SU-DHL-6 (cell line): Measurements from ENCODE around the gene MESD.

ENCODE experiments used
- H2AFZ ChIP-seq: fragments of 200-600 bp; sonication (generic); 2 replicates; pipeline ENCODE4 v1.6.1; 2014; ENCODE audit warnings: low read depth, mild to moderate bottlenecking, moderate library complexity, mixed read lengths, antibody characterized with exemption, low read length; ENCODE audit not compliant: severe bottlenecking
- H3F3A ChIP-seq: fragments of 200-600 bp; shearing (Covaris generic); 2 replicates; pipeline ENCODE4 v1.6.0; 2016; ENCODE audit warnings: antibody characterized with exemption, mild to moderate bottlenecking; ENCODE audit not compliant: insufficient read depth
- H3K27ac ChIP-seq: fragments of 200-600 bp; sonication (generic); 2 replicates; pipeline ENCODE4 v1.5.1; 2016; ENCODE audit warnings: low read depth, mild to moderate bottlenecking, low read length, moderate library complexity, mixed read lengths
- H3K27me3 ChIP-seq: fragments of 200-600 bp; sonication (generic), shearing (Covaris generic); 2 replicates; pipeline ENCODE4 v1.6.0; 2014; ENCODE audit warnings: mild to moderate bottlenecking, low read length
- H3K36me3 ChIP-seq: fragments of 200-600 bp; sonication (generic); 2 replicates; pipeline ENCODE4 v1.6.1; 2014; ENCODE audit warnings: mild to moderate bottlenecking, low read length, mixed read lengths
- H3K4me2 ChIP-seq: fragments of 300-600, 200-600 bp; shearing (Covaris generic), sonication (generic); 2 replicates; pipeline ENCODE4 v1.6.0; 2014; ENCODE audit warnings: low read length, low read depth, mild to moderate bottlenecking; ENCODE audit not compliant: poor library complexity, severe bottlenecking
- H3K4me3 ChIP-seq: fragments of 200-600 bp; sonication (generic); 2 replicates; pipeline ENCODE4 v1.5.1; 2014; ENCODE audit warnings: antibody characterized with exemption, low read length, mild to moderate bottlenecking, mixed read lengths; ENCODE audit not compliant: insufficient read depth, poor library complexity, severe bottlenecking
- H3K79me2 ChIP-seq: fragments of 200-600 bp; sonication (generic); 2 replicates; pipeline ENCODE4 v1.6.1; 2014; ENCODE audit warnings: mild to moderate bottlenecking, low read length, moderate library complexity; ENCODE audit not compliant: insufficient read depth
- H3K9ac ChIP-seq: fragments of 200-600 bp; sonication (generic); 2 replicates; pipeline ENCODE4 v1.7.0; 2014; ENCODE audit warnings: mild to moderate bottlenecking, low read length
- H3K9me2 ChIP-seq: fragments of 200-600 bp; sonication (generic); replicated peaks from 2 replicates; pipeline ENCODE4 v1.6.1; 2014; ENCODE audit warnings: low read length; ENCODE audit not compliant: insufficient read depth
- H3K9me3 ChIP-seq: fragments of 200-600 bp; sonication (generic); 2 replicates; pipeline ENCODE4 v1.6.1; 2014; ENCODE audit warnings: low read length, mixed read lengths; ENCODE audit not compliant: insufficient read depth
- H4K20me1 ChIP-seq: fragments of 200-600 bp; sonication (generic); 2 replicates; pipeline ENCODE4 v1.6.1; 2014; ENCODE audit warnings: low read depth, mild to moderate bottlenecking, antibody characterized with exemption, low read length, moderate library complexity, mixed read lengths
- CTCF ChIP-seq: fragments of 200-600 bp; sonication (generic); IDR thresholded peaks from one replicate; pipeline ENCODE4 v1.5.1; 2017; ENCODE audit warnings: antibody characterized with exemption, mild to moderate bottlenecking, low read length, moderate library complexity; ENCODE audit not compliant: insufficient read depth, poor library complexity, severe bottlenecking
- EZH2phosphoT487 ChIP-seq: fragments of 200-600 bp; sonication (generic), shearing (Covaris generic); conservative IDR thresholded peaks from 2 replicates; pipeline ENCODE4 v1.6.1; 2018; ENCODE audit warnings: mild to moderate bottlenecking, antibody characterized with exemption, low read length, moderate library complexity, mixed read lengths

Gene MESD

DNA sequence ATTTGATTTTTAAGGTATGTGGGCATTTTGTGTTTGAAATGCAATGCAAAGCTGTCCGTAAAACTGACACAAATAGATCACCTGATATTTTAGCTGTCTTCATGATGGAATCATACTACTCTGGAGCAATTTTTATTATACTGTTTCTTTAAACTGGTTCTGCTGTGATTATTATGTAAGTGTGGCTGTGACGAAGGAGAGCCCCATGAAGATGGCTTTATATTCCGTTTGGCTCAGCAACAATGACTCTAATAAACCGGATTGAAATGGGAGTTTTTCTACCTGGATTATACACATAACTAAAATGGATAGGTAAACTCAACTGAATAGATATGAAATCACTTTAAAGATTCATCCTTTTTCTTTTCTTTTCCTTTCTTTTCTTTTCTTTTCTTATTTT is 20.5 kb upstream of the MESD start:
- no peak overlapping the region for H3K9ac ChIP-seq
- H3F3A ChIP-seq = peaks cover 4% of the 10 kb centered on the region; the same call in 1 of the 2 replicates
- no peak overlapping the region for H2AFZ ChIP-seq
- H3K27me3 ChIP-seq = no peaks in the 10 kb centered on the region
- no peak overlapping the region for H3K27ac ChIP-seq
- no peak overlapping the region for H3K4me3 ChIP-seq
- TF ChIP-seq CTCF = no peak
- peaks cover 29% of the 10 kb centered on the region for H3K79me2 ChIP-seq
- no peaks in the 10 kb centered on the region for H3K9me3 ChIP-seq
- H3K36me3 ChIP-seq = no peaks in the 10 kb centered on the region
- no peaks in the 10 kb centered on the region; the same call in 1 of the 2 replicates for H4K20me1 ChIP-seq
- no peak overlapping the region for H3K4me2 ChIP-seq
- no peaks in the 10 kb centered on the region for H3K9me2 ChIP-seq

DNA sequence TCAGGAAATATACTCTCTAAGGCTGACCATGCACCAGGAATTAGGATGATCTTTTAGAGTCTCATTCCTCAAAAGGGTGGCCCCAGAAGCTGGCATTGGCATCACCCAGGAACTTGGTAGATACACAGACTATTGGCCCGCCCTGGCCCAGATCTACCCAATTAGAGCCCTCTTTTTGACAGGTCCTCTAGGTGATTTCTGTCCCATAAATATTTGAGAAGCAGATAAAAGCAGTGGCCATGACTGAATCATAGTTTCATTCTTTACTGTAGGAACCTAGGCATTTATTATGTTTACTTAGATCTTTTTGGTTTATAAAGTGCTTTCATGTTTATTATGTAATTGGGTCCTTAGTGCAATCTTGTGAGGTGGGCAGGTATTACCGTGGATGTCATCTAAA is 18.7 kb upstream of the MESD start:
- H3K4me2 ChIP-seq = no peak overlapping the region
- H3K9me2 ChIP-seq = no peaks in the 10 kb centered on the region
- no peak overlapping the region for H3K27ac ChIP-seq
- peaks cover 13% of the 10 kb centered on the region; the same call in 1 of the 2 replicates for H3F3A ChIP-seq
- peaks cover 9% of the 10 kb centered on the region; the same call in 1 of the 2 replicates for H4K20me1 ChIP-seq
- H3K9ac ChIP-seq = no peak overlapping the region
- H3K4me3 ChIP-seq = no peak overlapping the region
- peaks cover 10% of the 10 kb centered on the region; the same call in 1 of the 2 replicates for H3K36me3 ChIP-seq
- TF ChIP-seq EZH2phosphoT487 = no peak
- TF ChIP-seq CTCF = no peak
- peaks cover 47% of the 10 kb centered on the region for H3K79me2 ChIP-seq
- no peak overlapping the region for H2AFZ ChIP-seq
- no peaks in the 10 kb centered on the region for H3K27me3 ChIP-seq
- H3K9me3 ChIP-seq = no peaks in the 10 kb centered on the region

DNA sequence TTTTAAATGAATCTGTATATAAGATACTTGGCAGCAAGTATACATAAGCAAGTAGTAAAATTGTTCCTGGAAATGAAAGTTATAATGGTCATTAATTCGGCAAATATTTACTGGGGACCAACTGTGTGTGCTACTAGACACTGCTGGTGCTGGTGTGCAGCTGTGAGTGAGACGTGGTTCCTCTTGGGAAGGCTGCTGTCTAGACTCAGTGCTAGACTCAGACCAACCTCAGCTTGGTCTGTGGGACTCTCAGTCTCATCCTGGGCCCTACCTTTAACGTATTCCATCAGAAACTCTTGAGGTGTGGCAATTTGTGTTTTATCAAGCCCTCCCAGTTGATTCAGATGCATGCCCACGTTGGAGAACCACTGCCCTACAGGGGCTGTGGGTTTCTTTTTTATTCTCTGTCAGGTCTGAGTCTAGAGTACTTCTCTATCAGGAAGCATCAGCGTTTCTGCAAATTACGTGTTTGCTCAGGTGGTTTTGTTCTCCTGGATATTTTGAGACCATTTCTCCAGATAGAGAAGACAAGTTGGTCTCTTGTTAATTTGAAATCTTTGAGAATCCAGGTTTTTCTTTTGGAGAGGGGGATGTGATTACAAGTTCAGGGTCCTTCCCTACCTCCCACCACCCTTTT is 17.9 kb upstream of the MESD start:
- peaks cover 13% of the 10 kb centered on the region; the same call in 1 of the 2 replicates for H3F3A ChIP-seq
- peaks cover 9% of the 10 kb centered on the region; the same call in 1 of the 2 replicates for H4K20me1 ChIP-seq
- H3K9ac ChIP-seq = no peak overlapping the region
- H3K27ac ChIP-seq = no peak overlapping the region
- no peak for TF ChIP-seq EZH2phosphoT487
- no peak for TF ChIP-seq CTCF
- H3K36me3 ChIP-seq = peaks cover 10% of the 10 kb centered on the region; the same call in 1 of the 2 replicates
- H3K9me2 ChIP-seq = no peaks in the 10 kb centered on the region
- H3K9me3 ChIP-seq = no peaks in the 10 kb centered on the region
- H3K4me2 ChIP-seq = no peak overlapping the region
- H2AFZ ChIP-seq = no peak overlapping the region
- peaks cover 55% of the 10 kb centered on the region for H3K79me2 ChIP-seq
- H3K4me3 ChIP-seq = no peak overlapping the region
- no peaks in the 10 kb centered on the region for H3K27me3 ChIP-seq
